Uterus (tissue), 2 donors: Measurements from ENCODE around the gene TWIST1.
A peak's percentile ranks its signal among the peaks of the same experiment; 100 is the strongest.

ENCODE experiments used
- CTCF ChIP-seq, 4 experiments: fragments of 200-600 bp in 2 of 4; fragments of 450-650 bp in 2 of 4; sonication (generic) in 2 of 4; IDR thresholded peaks; one replicate each; pipeline ENCODE4 v1.5.1; 2016 to 2019; ENCODE audit warnings: antibody characterized with exemption in 4 of 4, mild to moderate bottlenecking in 2 of 4, moderate library complexity in 1 of 4
- POLR2A ChIP-seq, 2 donors: fragments of 450-650 bp; IDR thresholded peaks; one replicate each; pipeline ENCODE4 v1.6.1; 2016; ENCODE audit warnings: antibody characterized with exemption in 2 of 2, mild to moderate bottlenecking in 1 of 2, moderate library complexity in 1 of 2

- TF ChIP-seq POLR2A (IDR thresholded peaks at IDR 0.05) (no peak), CTCF (IDR thresholded peaks at IDR 0.05) (peak; percentile 54 to 70 (median 62))
Observed at GRCh38 chr7:19121977-19122588, 4.6 kb upstream of the TWIST1 start.
